HG03378 (cell line): ENCODE data around the gene EPN2.

Source experiments
- ATAC-seq: cut with Tn5 transposase; IDR thresholded peaks from one replicate; pipeline ENCODE4 v1.9.1; 2021; ENCODE audit warnings: mild to moderate bottlenecking, moderate library complexity; ENCODE audit not compliant: unreplicated experiment

EPN2 gene

DNA sequence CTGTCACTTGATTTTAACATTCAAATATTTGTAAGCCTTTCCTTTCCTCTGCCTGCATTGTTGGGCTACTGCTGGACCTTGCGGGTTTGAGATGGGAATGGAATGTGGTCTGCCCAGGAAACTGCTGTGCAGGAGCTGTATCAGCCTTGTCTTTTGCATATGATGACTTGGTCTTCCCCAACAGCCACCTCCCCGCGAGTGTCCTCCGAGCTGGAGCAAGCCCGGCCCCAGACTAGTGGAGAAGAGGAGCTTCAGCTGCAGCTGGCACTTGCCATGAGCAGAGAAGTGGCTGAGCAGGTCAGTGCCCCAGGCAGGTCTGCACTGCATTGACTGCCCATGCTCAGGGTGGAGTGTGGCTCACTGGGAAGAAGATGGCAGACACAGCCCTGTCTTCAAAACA, 72.5 kb downstream of the EPN2 start:
- no peak for ATAC-seq

DNA sequence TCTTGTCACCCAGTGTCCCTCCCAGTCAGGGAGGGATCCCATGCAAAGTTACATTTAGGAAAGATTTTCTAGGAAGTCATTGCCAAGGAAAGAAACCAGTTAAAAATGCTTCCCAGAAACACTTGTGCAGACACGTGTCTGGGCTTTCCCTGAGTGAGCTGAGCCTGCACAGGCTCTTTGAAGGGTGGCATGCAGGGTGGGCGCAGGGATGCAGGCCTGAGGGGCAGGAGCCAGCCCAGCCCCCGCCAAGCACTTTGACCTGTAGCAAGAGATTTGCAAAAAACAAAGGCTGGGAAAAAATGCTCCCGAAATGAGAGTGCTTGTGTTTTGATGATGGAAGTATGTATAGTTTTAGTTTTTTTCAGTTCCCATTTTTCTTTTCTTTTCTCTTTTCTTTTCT, 73.0 kb downstream of the EPN2 start:
- no peak for ATAC-seq

DNA sequence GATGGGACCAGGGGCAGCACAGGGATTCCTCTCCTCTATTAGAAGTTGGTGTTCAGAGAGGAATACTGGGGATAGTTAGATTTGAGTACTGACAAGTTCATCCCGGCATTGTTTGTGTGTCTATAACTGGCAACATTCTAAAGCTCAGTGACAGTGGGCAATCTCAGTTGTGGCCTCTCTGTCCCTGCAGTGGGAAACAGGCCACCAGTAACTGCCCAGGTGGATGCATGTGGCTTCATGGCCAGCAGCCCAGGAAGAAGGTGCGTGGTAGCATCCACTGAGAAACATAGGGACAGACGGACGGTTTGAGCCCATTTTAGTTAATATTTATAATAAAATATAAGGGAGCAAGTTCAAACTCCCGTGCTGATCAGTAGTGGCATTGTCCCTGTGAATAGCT, 73.8 kb downstream of the EPN2 start:
- no peak for ATAC-seq

GRCh38 chr17:19311421-19312215, 74.5 kb downstream of the EPN2 start:
- no peak for ATAC-seq

GRCh38 chr17:19312406-19312805, 75.2 kb downstream of the EPN2 start:
- ATAC-seq: no peak

DNA sequence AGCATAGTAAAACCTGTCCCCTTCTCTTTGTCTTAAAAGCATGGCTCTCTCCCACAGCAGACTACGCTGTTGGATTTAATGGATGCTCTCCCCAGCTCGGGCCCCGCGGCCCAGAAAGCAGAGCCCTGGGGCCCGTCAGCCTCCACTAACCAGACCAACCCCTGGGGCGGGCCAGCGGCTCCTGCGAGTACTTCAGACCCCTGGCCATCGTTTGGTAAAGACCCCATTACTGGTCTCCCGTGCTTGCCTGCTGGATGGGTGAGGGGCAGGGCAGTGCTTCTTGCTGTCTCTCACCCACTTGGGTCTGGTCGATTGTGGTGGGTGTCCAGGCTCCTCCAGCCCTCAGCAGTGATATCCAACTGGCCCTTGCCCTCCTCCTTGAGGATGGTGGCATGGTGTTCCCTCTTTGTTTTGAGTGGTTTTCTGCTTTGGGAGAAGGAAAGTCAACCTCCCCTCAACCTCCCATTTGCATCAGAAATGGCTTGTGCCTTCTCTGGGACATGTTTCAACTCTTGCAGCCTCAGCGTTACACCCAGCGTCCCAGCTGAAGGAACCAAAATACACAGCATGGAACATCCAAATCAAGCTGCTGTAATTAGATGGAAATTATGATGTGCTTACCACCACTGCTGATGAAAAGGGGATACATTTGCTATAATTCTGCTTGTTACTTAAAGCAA, 76.0 kb downstream of the EPN2 start:
- ATAC-seq: no peak

GRCh38 chr17:19313746-19314651, 76.8 kb downstream of the EPN2 start:
- no peak for ATAC-seq

- ATAC-seq: no peak
Observed at GRCh38 chr17:19315104-19315503, 77.9 kb downstream of the EPN2 start.

DNA sequence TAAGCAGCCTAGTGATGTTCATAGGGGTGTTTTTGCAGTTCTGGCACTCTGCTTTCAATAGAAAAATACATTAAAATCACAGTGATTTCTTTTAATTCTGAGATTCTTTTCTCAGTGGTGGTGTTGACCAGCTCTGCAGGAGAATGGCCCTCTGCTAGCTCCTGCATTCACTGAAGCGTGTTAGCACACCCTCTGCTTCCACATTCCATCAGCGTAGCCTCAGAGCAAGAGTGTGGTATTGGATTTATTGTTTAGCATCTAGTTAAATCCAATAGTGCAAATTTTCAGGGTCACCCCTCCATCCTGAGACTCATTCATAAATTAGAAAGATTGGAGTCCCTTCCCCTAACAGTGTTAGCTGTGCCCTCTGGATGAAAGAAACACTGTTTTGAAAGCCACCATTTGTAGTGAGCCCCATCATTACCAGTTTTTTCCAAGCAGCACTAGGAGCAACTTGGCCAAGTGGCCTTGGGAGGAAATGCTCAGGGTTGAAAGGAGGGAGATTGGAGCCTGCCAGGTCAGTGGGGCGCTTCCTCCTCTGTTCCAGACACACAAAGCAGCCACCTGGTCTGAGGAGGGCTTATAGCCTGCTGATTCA, 79.7 kb downstream of the EPN2 start:
- no peak for ATAC-seq

- no peak for ATAC-seq
Observed at GRCh38 chr17:19317359-19318095, 80.4 kb downstream of the EPN2 start.

- no peak for ATAC-seq
Observed at GRCh38 chr17:19318611-19319010, 81.4 kb downstream of the EPN2 start.

GRCh38 chr17:19319771-19320505, 82.8 kb downstream of the EPN2 start:
- no peak for ATAC-seq

DNA sequence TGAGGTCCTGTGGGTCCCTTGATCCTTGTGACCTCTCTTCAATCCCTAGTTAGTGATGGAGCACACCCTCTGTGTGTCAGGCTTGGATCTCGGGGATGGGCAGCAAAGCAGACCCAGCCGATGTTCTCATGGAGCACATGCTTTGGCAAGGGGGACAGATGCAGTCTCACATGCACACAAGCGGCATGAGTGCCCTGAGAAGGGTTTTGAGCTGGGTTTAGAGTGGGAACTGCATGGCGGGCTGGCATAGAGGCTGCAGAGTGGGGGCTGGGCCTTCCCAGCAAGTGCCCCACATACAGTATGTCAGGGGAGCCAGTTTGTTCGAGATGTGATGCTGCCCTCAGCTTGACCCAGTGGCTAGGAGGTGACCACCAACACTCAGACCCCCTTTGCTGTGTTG, 83.7 kb downstream of the EPN2 start:
- ATAC-seq: no peak

DNA sequence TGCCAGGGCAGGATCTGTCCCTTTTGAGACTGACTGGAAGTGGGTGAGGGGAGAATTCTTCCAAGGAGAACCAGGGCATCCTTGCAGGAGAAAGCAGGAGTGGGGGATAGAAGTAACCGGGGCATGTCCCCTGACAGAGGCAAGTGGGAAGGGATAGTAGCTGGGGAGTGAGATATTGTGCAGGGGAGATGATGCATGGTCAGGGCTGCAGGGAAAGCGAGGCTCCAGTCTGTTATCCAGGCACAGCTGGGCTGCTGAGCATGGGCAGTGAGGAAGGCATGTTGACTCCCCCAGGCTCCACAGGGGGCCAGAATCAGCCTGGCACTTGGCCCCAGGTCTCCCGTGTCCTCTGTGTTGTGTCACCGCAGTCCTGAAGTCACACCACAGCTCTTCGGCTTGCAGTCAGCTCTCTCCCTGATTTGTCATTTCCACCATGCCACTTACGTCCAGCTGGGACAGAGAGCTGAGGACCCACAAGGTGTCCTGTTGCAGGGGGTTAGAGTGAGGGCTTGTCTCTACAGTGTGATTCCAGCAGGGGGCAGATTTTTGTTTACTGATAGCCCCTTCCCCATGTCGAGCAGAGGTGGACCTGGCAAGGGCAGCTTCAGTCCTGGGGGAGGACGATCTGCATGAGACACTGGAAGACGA, 84.4 kb downstream of the EPN2 start:
- no peak for ATAC-seq

- no peak for ATAC-seq
Observed at GRCh38 chr17:19322129-19322505, 85.0 kb downstream of the EPN2 start.

DNA sequence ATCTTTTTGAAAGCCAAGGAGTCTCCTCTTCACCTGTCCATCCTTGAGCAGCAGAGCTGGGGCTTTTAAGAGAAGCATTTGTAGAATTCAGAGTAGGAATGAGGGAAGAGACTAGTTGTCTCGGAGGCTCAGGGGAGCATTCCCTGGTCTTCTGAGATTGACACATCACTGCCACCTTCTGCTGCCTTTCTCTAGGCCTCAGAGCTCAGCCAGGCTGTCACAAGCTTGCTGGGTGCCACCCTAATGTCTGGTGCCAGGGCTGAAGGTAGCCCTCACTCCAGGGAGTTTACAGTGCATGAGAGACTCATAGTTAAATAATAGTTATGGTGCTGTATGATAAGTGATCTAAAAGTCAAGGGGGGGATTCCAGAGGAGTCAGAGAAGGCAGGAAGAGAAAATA, 85.7 kb downstream of the EPN2 start:
- no peak for ATAC-seq

DNA sequence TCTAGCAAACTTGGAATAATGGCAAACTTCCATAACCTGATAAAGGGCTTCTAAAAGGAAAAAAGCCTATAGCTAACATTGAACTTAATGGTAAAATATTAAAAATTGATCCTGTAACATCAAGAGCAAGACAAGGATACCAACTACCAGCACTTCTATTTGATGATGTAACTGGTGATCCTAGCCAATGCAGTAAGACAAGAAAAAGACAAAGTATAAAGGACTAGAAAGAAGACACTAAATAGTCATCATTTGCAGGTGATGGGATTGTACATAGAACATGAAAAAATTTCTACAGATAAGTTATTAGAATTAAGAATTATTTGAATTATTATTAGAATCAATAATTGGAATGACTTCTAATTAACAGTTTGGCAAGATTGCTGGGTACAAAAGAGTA, 88.4 kb downstream of the EPN2 start:
- ATAC-seq: no peak

GRCh38 chr17:19327031-19327783, 90.0 kb downstream of the EPN2 start:
- no peak for ATAC-seq
